HuH-7.5 (cell line): ENCODE results near the gene RIF1.

Source experiments
- DNase-seq: peaks from one replicate; pipeline ENCODE4 v3.0.0; 2011; ENCODE audit warnings: low spot score

RIF1 gene

DNA sequence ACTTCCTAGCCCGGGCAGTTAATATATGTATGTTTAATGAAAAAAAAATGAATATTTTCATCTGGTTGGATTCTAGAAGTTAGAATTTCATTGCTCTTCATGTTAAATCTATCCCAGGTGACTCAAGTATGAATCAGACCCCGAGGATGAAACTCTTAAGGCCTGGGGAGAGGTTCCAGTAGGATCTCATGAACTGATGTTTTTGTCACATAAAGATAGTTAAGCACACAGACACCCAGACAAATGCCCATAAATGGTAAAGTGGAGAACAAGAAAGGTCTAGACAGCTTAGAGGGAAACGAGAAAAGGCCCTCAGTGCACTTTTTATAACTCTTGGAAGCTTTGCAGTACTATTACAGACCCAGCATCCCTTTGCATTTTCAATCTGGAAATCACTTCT is 114.1 kb downstream of the RIF1 start:
- no peak for DNase-seq

GRCh38 chr2:151525821-151526373 is 116.2 kb downstream of the RIF1 start:
- no peak for DNase-seq

DNA sequence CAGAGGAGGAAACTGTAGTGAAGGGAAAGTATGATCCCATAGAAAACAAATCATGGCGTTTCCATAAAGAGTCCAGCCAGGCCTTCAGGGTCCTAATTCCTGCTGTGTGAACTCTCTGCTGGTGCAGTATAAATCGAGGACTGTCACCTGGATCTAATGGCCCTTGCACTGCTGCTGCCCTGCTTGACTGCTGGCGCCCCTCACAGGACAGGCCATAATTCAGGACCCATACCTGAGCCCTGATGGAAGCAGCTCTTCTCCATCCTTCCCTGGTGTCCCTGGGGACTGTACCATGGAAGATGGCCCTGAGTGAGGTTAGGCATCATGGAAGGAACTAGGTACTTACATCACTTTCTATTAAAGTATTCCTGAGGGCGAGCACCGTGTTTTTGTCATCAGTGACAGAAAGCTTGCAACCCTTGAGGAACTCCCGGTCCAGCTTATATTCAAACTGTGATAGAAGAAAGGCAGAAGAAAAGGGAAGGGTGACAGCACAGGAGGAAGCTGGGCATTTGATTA is 116.9 kb downstream of the RIF1 start:
- DNase-seq: no peak
